H9 (cell line): ENCODE data around the gene TENM4. TPM values are rescaled to one million over a fixed set of nuclear protein-coding genes. Genes with fewer than 3 reads are reported as not detected.

Experiments used
- DNase-seq: peaks from one replicate; pipeline ENCODE4 v3.0.0-alpha.2; 2017
- H2AFZ ChIP-seq: one replicate; pipeline ENCODE4 v1.6.1; 2013; ENCODE audit warnings: mild to moderate bottlenecking, low read length, control low read depth, moderate library complexity
- H2AK5ac ChIP-seq: 2 replicates; pipeline ENCODE4 v1.6.1; 2013; ENCODE audit warnings: low read length, control low read depth, mixed read lengths; ENCODE audit not compliant: insufficient read length
- H2BK120ac ChIP-seq: one replicate; pipeline ENCODE4 v1.6.1; 2013; ENCODE audit warnings: low read depth, mild to moderate bottlenecking, low read length, control low read depth, inconsistent platforms; ENCODE audit not compliant: poor library complexity, severe bottlenecking
- H2BK12ac ChIP-seq: 2 replicates; pipeline ENCODE4 v1.6.1; 2013; ENCODE audit warnings: low read length, control low read depth, mixed read lengths, low read depth; ENCODE audit not compliant: insufficient read length
- H2BK15ac ChIP-seq: 2 replicates; pipeline ENCODE4 v1.6.1; 2013; ENCODE audit warnings: low read depth, low read length, control low read depth
- H2BK20ac ChIP-seq: one replicate; pipeline ENCODE4 v1.6.1; 2013; ENCODE audit warnings: low read depth, mild to moderate bottlenecking, low read length, control low read depth, inconsistent platforms; ENCODE audit not compliant: poor library complexity, severe bottlenecking
- H2BK5ac ChIP-seq: 2 replicates; pipeline ENCODE4 v1.6.1; 2013; ENCODE audit warnings: low read length, control low read depth, mixed read lengths; ENCODE audit not compliant: insufficient read length
- H3K14ac ChIP-seq: 2 replicates; pipeline ENCODE4 v1.6.1; 2013; ENCODE audit warnings: low read length, control low read depth; ENCODE audit not compliant: insufficient read depth
- H3K18ac ChIP-seq: 2 replicates; pipeline ENCODE4 v1.6.1; 2013; ENCODE audit warnings: low read depth, mild to moderate bottlenecking, mixed read lengths, low read length, control low read depth; ENCODE audit not compliant: insufficient read length
- H3K23ac ChIP-seq: 2 replicates; pipeline ENCODE4 v1.6.1; 2013; ENCODE audit warnings: low read length, control low read depth, mixed read lengths, low read depth; ENCODE audit not compliant: insufficient read length
- H3K23me2 ChIP-seq: 2 replicates; pipeline ENCODE4 v1.6.1; 2013; ENCODE audit warnings: low read depth, mild to moderate bottlenecking, mixed read lengths, low read length, control low read depth; ENCODE audit not compliant: insufficient read length, poor library complexity, severe bottlenecking
- H3K27ac ChIP-seq: 2 replicates; pipeline ENCODE4 v1.5.1; 2013; ENCODE audit warnings: low read length, control low read depth, mixed read lengths, low read depth; ENCODE audit not compliant: insufficient read length
- H3K27me3 ChIP-seq: 2 replicates; pipeline ENCODE4 v1.6.1; 2013; ENCODE audit warnings: low read length, control low read depth, inconsistent platforms; ENCODE audit not compliant: insufficient read depth
- H3K4ac ChIP-seq: 2 replicates; pipeline ENCODE4 v1.6.1; 2013; ENCODE audit warnings: low read depth, mild to moderate bottlenecking, control low read depth, inconsistent platforms, low read length, moderate library complexity
- H3K4me1 ChIP-seq: 2 replicates; pipeline ENCODE4 v1.6.1; 2013; ENCODE audit warnings: low read length, control low read depth, inconsistent platforms; ENCODE audit not compliant: insufficient read depth
- H3K4me2 ChIP-seq: 2 replicates; pipeline ENCODE4 v1.6.1; 2013; ENCODE audit warnings: low read length, control low read depth, mixed read lengths; ENCODE audit not compliant: insufficient read length, insufficient read depth
- H3K56ac ChIP-seq: 2 replicates; pipeline ENCODE4 v1.6.1; 2013; ENCODE audit warnings: low read depth, mild to moderate bottlenecking, mixed read lengths, low read length, control low read depth; ENCODE audit not compliant: insufficient read length
- H3K79me1 ChIP-seq: 2 replicates; pipeline ENCODE4 v1.6.1; 2013; ENCODE audit warnings: low read depth, mild to moderate bottlenecking, moderate library complexity, low read length, control low read depth, inconsistent platforms; ENCODE audit not compliant: insufficient read depth, poor library complexity, severe bottlenecking
- H3K79me2 ChIP-seq: 2 replicates; pipeline ENCODE4 v1.6.1; 2013; ENCODE audit warnings: low read length, control low read depth, inconsistent platforms; ENCODE audit not compliant: insufficient read depth
- H3K9ac ChIP-seq: 2 replicates; pipeline ENCODE4 v1.6.1; 2013; ENCODE audit warnings: low read length, control low read depth, mixed read lengths; ENCODE audit not compliant: insufficient read length; ENCODE audit errors: extremely low read depth
- H3K9me3 ChIP-seq: one replicate; pipeline ENCODE4 v1.6.1; 2013; ENCODE audit warnings: low read depth, low read length, inconsistent platforms; ENCODE audit not compliant: control insufficient read depth
- H3T11ph ChIP-seq: one replicate; pipeline ENCODE4 v1.6.1; 2013; ENCODE audit warnings: mild to moderate bottlenecking, low read length, control low read depth, inconsistent platforms
- H4K20me1 ChIP-seq: one replicate; pipeline ENCODE4 v1.6.1; 2013; ENCODE audit not compliant: control insufficient read depth, insufficient read length, insufficient read depth
- H4K5ac ChIP-seq: 2 replicates; pipeline ENCODE4 v1.6.1; 2013; ENCODE audit warnings: low read depth, mild to moderate bottlenecking, mixed read lengths, low read length, control low read depth; ENCODE audit not compliant: insufficient read length
- H4K8ac ChIP-seq: replicated peaks from 2 replicates; pipeline ENCODE4 v1.6.1; 2013; ENCODE audit warnings: low read length, control low read depth, mixed read lengths, low read depth; ENCODE audit not compliant: insufficient read length
- H4K91ac ChIP-seq: 2 replicates; pipeline ENCODE4 v1.6.1; 2013; ENCODE audit warnings: low read depth, mild to moderate bottlenecking, moderate library complexity, mixed read lengths, low read length, control low read depth; ENCODE audit not compliant: insufficient read length
- H3K27ac Mint-ChIP-seq, 3 experiments: 2 replicates in 2 of 3; 3 replicates in 1 of 3; pipeline ENCODE4 v1.8.0; 2020 to 2021; ENCODE audit warnings: mixed read lengths in 3 of 3, mild to moderate bottlenecking in 1 of 3, moderate library complexity in 1 of 3
- H3K27me3 Mint-ChIP-seq: 2 replicates; pipeline ENCODE4 v1.8.0; 2021; ENCODE audit warnings: low read depth, mild to moderate bottlenecking, moderate library complexity, mixed read lengths
- H3K36me3 Mint-ChIP-seq, 3 experiments: 2 replicates in 2 of 3; 3 replicates in 1 of 3; pipeline ENCODE4 v1.8.0; 2020 to 2021; ENCODE audit warnings: low read depth in 3 of 3, mixed read lengths in 3 of 3; ENCODE audit not compliant: insufficient read depth in 1 of 3
- H3K4me1 Mint-ChIP-seq, 2 experiments: 2 replicates each; pipeline ENCODE4 v1.8.0; 2020; ENCODE audit warnings: mixed read lengths in 2 of 2
- H3K4me3 Mint-ChIP-seq, 2 experiments: 2 replicates in 1 of 2; 3 replicates in 1 of 2; pipeline ENCODE4 v1.8.0; 2020 to 2021; ENCODE audit warnings: mild to moderate bottlenecking in 2 of 2, mixed read lengths in 2 of 2, moderate library complexity in 1 of 2
- H3K9me3 Mint-ChIP-seq, 2 experiments: 2 replicates in 1 of 2; 3 replicates in 1 of 2; pipeline ENCODE4 v1.8.0; 2020; ENCODE audit warnings: mild to moderate bottlenecking in 2 of 2, mixed read lengths in 2 of 2, moderate library complexity in 1 of 2
- WGBS: extraction: QIAGEN DNeasy Blood & Tissue Kit; methylation state at CpG from one replicate; pipeline ENCODE4 v1.1.7; 2013; ENCODE audit warnings: missing lambda C conversion rate, low lambda C conversion rate, mixed read lengths; ENCODE audit not compliant: insufficient read length; ENCODE audit errors: extremely low coverage; 5-methylcytosine and 5-hydroxymethylcytosine counted together
- total RNA-seq: library from RNA; stranded (reverse); gene quantifications from 2 replicates; pipeline ENCODE4 v1.2.1, GENCODE V29; 2021
- TF ChIP-seq, protein P1 (sequence below): fragments of 200-600 bp; sonication (generic); conservative IDR thresholded peaks from 3 replicates; pipeline ENCODE4 v1.8.0; 2021; ENCODE audit warnings: antibody characterized with exemption, mild to moderate bottlenecking

TENM4 gene
- total RNA-seq, 1 experiment from 2014 or later, result 4.6 TPM

DNA sequence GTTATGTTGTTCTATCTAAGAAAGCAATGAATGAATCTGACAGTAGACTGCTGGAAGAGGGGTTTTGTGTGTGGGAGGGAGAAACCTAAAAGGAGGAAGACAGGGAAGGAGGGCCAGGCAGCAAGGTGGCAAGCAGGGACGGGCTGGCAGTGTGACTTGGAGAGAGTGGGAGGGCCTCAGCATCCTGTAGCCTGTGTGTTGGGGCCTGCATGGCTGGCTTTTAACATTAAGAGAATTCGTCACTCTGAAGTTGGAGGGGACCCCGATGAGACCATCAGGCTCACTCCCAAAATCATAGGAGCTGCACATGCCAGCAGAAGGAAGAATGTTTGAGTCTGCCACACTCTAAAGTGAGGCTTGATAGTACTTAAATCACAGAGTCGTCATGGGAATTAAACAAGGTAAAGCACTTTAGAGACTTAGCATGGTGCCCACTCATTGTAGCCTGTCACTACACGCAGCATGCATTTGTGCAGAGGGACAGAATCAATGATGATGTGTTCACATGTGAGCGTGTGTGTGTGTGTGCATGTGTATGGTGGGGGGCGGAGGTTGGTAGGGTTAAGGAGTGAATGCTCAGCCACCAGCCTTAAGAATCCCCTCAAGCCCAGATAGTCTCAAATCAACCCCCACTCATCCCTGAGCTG, 199.5 kb downstream of the TENM4 start:
- H3K79me1 ChIP-seq, result no peaks in the 10 kb centered on the region
- no CpG with 5 or more reads among the region's 7 CpGs for WGBS
- H3K4me2 ChIP-seq, result no peak overlapping the region
- no peak overlapping the region for H4K5ac ChIP-seq
- TF ChIP-seq, protein P1, sequence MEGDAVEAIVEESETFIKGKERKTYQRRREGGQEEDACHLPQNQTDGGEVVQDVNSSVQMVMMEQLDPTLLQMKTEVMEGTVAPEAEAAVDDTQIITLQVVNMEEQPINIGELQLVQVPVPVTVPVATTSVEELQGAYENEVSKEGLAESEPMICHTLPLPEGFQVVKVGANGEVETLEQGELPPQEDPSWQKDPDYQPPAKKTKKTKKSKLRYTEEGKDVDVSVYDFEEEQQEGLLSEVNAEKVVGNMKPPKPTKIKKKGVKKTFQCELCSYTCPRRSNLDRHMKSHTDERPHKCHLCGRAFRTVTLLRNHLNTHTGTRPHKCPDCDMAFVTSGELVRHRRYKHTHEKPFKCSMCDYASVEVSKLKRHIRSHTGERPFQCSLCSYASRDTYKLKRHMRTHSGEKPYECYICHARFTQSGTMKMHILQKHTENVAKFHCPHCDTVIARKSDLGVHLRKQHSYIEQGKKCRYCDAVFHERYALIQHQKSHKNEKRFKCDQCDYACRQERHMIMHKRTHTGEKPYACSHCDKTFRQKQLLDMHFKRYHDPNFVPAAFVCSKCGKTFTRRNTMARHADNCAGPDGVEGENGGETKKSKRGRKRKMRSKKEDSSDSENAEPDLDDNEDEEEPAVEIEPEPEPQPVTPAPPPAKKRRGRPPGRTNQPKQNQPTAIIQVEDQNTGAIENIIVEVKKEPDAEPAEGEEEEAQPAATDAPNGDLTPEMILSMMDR, result no peak
- no peaks in the 10 kb centered on the region for H3K23me2 ChIP-seq
- H3K23ac ChIP-seq, result no peak overlapping the region
- no peaks in the 10 kb centered on the region for H4K20me1 ChIP-seq
- H4K8ac ChIP-seq, result no peak overlapping the region
- H3K4ac ChIP-seq, result no peak overlapping the region
- Mint-ChIP-seq H3K27me3 (no peaks in the 10 kb centered on the region; the same call in 1 of the 2 replicates), H3K4me1 (peaks cover 8 to 29% of the 10 kb centered on the region in 2 experiments), H3K27ac (peak overlapping the region in 1 of 3 experiments; percentile 17; a peak in 1 of 7 replicates), H3K36me3 (no peaks in the 10 kb centered on the region), H3K4me3 (no peak overlapping the region), H3K9me3 (no peaks in the 10 kb centered on the region; a peak in 1 of 5 replicates)
- no peak overlapping the region for H3K18ac ChIP-seq
- no peak overlapping the region for H2BK20ac ChIP-seq
- H3K14ac ChIP-seq, result no peak overlapping the region
- no peak overlapping the region for H3T11ph ChIP-seq
- H2BK5ac ChIP-seq, result no peak overlapping the region
- H2BK120ac ChIP-seq, result no peak overlapping the region
- no peak for DNase-seq
- H2AFZ ChIP-seq, result no peak overlapping the region
- H2BK12ac ChIP-seq, result no peak overlapping the region
- no peak overlapping the region for H4K91ac ChIP-seq
- no peak overlapping the region for H3K27ac ChIP-seq
- H3K56ac ChIP-seq, result no peak overlapping the region
- H3K4me1 ChIP-seq, result no peaks in the 10 kb centered on the region
- no peak overlapping the region for H2BK15ac ChIP-seq
- H3K9me3 ChIP-seq, result no peaks in the 10 kb centered on the region
- H3K79me2 ChIP-seq, result no peaks in the 10 kb centered on the region
- H3K27me3 ChIP-seq, result no peaks in the 10 kb centered on the region
- H2AK5ac ChIP-seq, result no peak overlapping the region
- no peak overlapping the region for H3K9ac ChIP-seq
